NCI-H187 (cell line): ENCODE results near the gene SH3GL3.

Experiments used
- DNase-seq, 2 experiments: peaks; one replicate each; lab custom pipeline; 2025; lab: John Stamatoyannopoulos, UW

The SH3GL3 gene

GRCh38 chr15:83462026-83462425 lies 14.9 kb downstream of the SH3GL3 start:
- DNase-seq: no peak

- DNase-seq: no peak
Measured at GRCh38 chr15:83462953-83463433, 15.9 kb downstream of the SH3GL3 start.

GRCh38 chr15:83470887-83471286 lies 23.7 kb downstream of the SH3GL3 start:
- DNase-seq: no peak

GRCh38 chr15:83471307-83471866 lies 24.2 kb downstream of the SH3GL3 start:
- no peak for DNase-seq

- no peak for DNase-seq
Measured at GRCh38 chr15:83472151-83472550, 25.0 kb downstream of the SH3GL3 start.

- no peak for DNase-seq
Measured at GRCh38 chr15:83472797-83473196, 25.7 kb downstream of the SH3GL3 start.

GRCh38 chr15:83474578-83474977 lies 27.4 kb downstream of the SH3GL3 start:
- DNase-seq: no peak

GRCh38 chr15:83475551-83475950 lies 28.4 kb downstream of the SH3GL3 start:
- DNase-seq: no peak

- no peak for DNase-seq
Measured at GRCh38 chr15:83476066-83476465, 28.9 kb downstream of the SH3GL3 start.

GRCh38 chr15:83476708-83477107 lies 29.6 kb downstream of the SH3GL3 start:
- DNase-seq: no peak

- no peak for DNase-seq
Measured at GRCh38 chr15:83477172-83477807, 30.1 kb downstream of the SH3GL3 start.

GRCh38 chr15:83477808-83478537 lies 30.8 kb downstream of the SH3GL3 start:
- no peak for DNase-seq

- no peak for DNase-seq
Measured at GRCh38 chr15:83483612-83484011, 36.5 kb downstream of the SH3GL3 start.

- DNase-seq: no peak
Measured at GRCh38 chr15:83484636-83485035, 37.5 kb downstream of the SH3GL3 start.

GRCh38 chr15:83486363-83486762 lies 39.2 kb downstream of the SH3GL3 start:
- DNase-seq: no peak

- no peak for DNase-seq
Measured at GRCh38 chr15:83487519-83487918, 40.4 kb downstream of the SH3GL3 start.

GRCh38 chr15:83489690-83490089 lies 42.5 kb downstream of the SH3GL3 start:
- no peak for DNase-seq

- DNase-seq: no peak
Measured at GRCh38 chr15:83491486-83491885, 44.3 kb downstream of the SH3GL3 start.

GRCh38 chr15:83496766-83497165 lies 49.6 kb downstream of the SH3GL3 start:
- no peak for DNase-seq

GRCh38 chr15:83498374-83498773 lies 51.2 kb downstream of the SH3GL3 start:
- DNase-seq: no peak

GRCh38 chr15:83498801-83499200 lies 51.7 kb downstream of the SH3GL3 start:
- DNase-seq: no peak

- DNase-seq: no peak
Measured at GRCh38 chr15:83499476-83499875, 52.3 kb downstream of the SH3GL3 start.
